ENCODE results near the gene FAM136A.

GRCh38 chr2:70340075-70340474 lies 38.2 kb upstream of the FAM136A start:
- TF ChIP-seq CTCF (IDR thresholded peaks at IDR 0.05) (no peak), POLR2A (IDR thresholded peaks at IDR 0.05) (no peak)
